HEK293 (cell line): ENCODE results near the gene ZNF287.

ENCODE experiments used
- CTCF ChIA-PET: fragments of 350-600 bp; formaldehyde crosslinking; extraction: SDS; loops from one replicate; lab custom pipeline; 2021; ENCODE audit warnings: antibody characterized with exemption; lab: Yijun Ruan, JAX
- POLR2A ChIA-PET: fragments of 300-600 bp; formaldehyde crosslinking; extraction: SDS; loops from one replicate; lab custom pipeline; 2020; ENCODE audit warnings: antibody characterized with exemption, inconsistent platforms; lab: Yijun Ruan, JAX
- H3K27ac ChIP-seq: fragments of 200-500 bp; sonication (Bioruptor generic); 2 replicates; pipeline ENCODE4 v1.5.1; 2014; ENCODE audit warnings: low read depth, low read length, control low read depth, inconsistent platforms; ENCODE audit errors: extremely low read depth
- H3K36me3 ChIP-seq, 2 experiments: fragments of 200-500 bp in 1 of 2; sonication (Bioruptor generic) in 1 of 2; 1 replicate in 1 of 2; 2 replicates in 1 of 2; pipeline ENCODE4 v1.5.1; 2014 to 2017; ENCODE audit warnings: inconsistent platforms in 2 of 2, low read length in 2 of 2; ENCODE audit not compliant: control insufficient read depth in 2 of 2, insufficient read depth in 1 of 2
- H3K4me1 ChIP-seq: fragments of 200-500 bp; sonication (Bioruptor generic); 2 replicates; pipeline ENCODE4 v1.5.1; 2014; ENCODE audit warnings: mild to moderate bottlenecking, low read length, inconsistent platforms; ENCODE audit not compliant: control insufficient read depth, insufficient read depth
- H3K4me3 ChIP-seq: 2 replicates; pipeline ENCODE4 v1.5.1; 2011; ENCODE audit warnings: low read depth, mild to moderate bottlenecking, control low read depth, low read length, moderate library complexity
- H3K9me3 ChIP-seq: fragments of 200-500 bp; sonication (Bioruptor generic); 2 replicates; pipeline ENCODE4 v1.5.1; 2014; ENCODE audit warnings: low read depth, low read length, inconsistent platforms; ENCODE audit not compliant: control insufficient read depth, insufficient read depth
- BCL11B ChIP-seq: fragments of 450-650 bp; formaldehyde crosslinking; IDR thresholded peaks from 2 replicates; pipeline ENCODE4 v1.5.1; 2016; ENCODE audit warnings: low read depth, missing biosample characterization, missing genetic modification characterization
- GLI4 ChIP-seq: fragments of 450-650 bp; formaldehyde crosslinking; IDR thresholded peaks from 2 replicates; pipeline ENCODE4 v1.5.1; 2016; ENCODE audit warnings: missing biosample characterization, missing genetic modification characterization
- HOXD13 ChIP-seq: sonication (generic); formaldehyde crosslinking; IDR thresholded peaks from 2 replicates; pipeline ENCODE4 v1.8.0; 2022; ENCODE audit warnings: missing genetic modification reagents, borderline replicate concordance
- KLF10 ChIP-seq: fragments of 450-650 bp; IDR thresholded peaks from 2 replicates; pipeline ENCODE4 v1.5.1; 2018; ENCODE audit warnings: missing biosample characterization, mild to moderate bottlenecking, missing genetic modification characterization
- KLF16 ChIP-seq: fragments of 450-650 bp; formaldehyde crosslinking; IDR thresholded peaks from 2 replicates; pipeline ENCODE4 v1.5.1; 2017; ENCODE audit warnings: missing biosample characterization, missing genetic modification characterization
- MYNN ChIP-seq: fragments of 450-650 bp; formaldehyde crosslinking; IDR thresholded peaks from 2 replicates; pipeline ENCODE4 v1.5.1; 2016; ENCODE audit warnings: missing biosample characterization, missing genetic modification characterization, borderline replicate concordance
- RBAK ChIP-seq: fragments of 450-650 bp; formaldehyde crosslinking; IDR thresholded peaks from 2 replicates; pipeline ENCODE4 v1.5.1; 2016; ENCODE audit warnings: missing biosample characterization, missing genetic modification characterization
- REPIN1 ChIP-seq: fragments of 450-650 bp; formaldehyde crosslinking; IDR thresholded peaks from 2 replicates; pipeline ENCODE4 v1.5.1; 2017; ENCODE audit warnings: missing biosample characterization, missing genetic modification characterization, low read depth
- SCRT1 ChIP-seq: fragments of 450-650 bp; formaldehyde crosslinking; IDR thresholded peaks from 2 replicates; pipeline ENCODE4 v1.5.1; 2016; ENCODE audit warnings: missing biosample characterization, missing genetic modification characterization, borderline replicate concordance
- SCRT2 ChIP-seq: fragments of 450-650 bp; formaldehyde crosslinking; IDR thresholded peaks from 2 replicates; pipeline ENCODE4 v1.5.1; 2016; ENCODE audit warnings: missing biosample characterization, missing genetic modification characterization
- SP3 ChIP-seq: fragments of 450-650 bp; formaldehyde crosslinking; IDR thresholded peaks from 2 replicates; pipeline ENCODE4 v1.5.1; 2016; ENCODE audit warnings: missing biosample characterization, missing genetic modification characterization
- ZBTB17 ChIP-seq: fragments of 450-650 bp; formaldehyde crosslinking; IDR thresholded peaks from 2 replicates; pipeline ENCODE4 v1.5.1; 2016; ENCODE audit warnings: missing biosample characterization, missing genetic modification characterization
- ZBTB26 ChIP-seq: fragments of 450-650 bp; formaldehyde crosslinking; optimal IDR thresholded peaks from 2 replicates; pipeline ENCODE3; 2016; ENCODE audit warnings: missing biosample characterization, mild to moderate bottlenecking, missing genetic modification characterization
- ZBTB48 ChIP-seq: fragments of 450-650 bp; formaldehyde crosslinking; IDR thresholded peaks from 2 replicates; pipeline ENCODE4 v1.5.1; 2016; ENCODE audit warnings: missing biosample characterization, missing genetic modification characterization
- ZBTB6 ChIP-seq: fragments of 450-650 bp; formaldehyde crosslinking; IDR thresholded peaks from 2 replicates; pipeline ENCODE4 v1.5.1; 2017; ENCODE audit warnings: missing biosample characterization, missing genetic modification characterization
- ZNF10 ChIP-seq: fragments of 450-650 bp; formaldehyde crosslinking; IDR thresholded peaks from 2 replicates; pipeline ENCODE4 v1.5.1; 2017; ENCODE audit warnings: missing biosample characterization, missing genetic modification characterization
- ZNF16 ChIP-seq: fragments of 450-650 bp; formaldehyde crosslinking; IDR thresholded peaks from 2 replicates; pipeline ENCODE4 v1.5.1; 2016; ENCODE audit warnings: low read depth, missing biosample characterization, missing genetic modification characterization
- ZNF169 ChIP-seq: fragments of 450-650 bp; formaldehyde crosslinking; IDR thresholded peaks from 2 replicates; pipeline ENCODE4 v1.5.1; 2016; ENCODE audit warnings: missing biosample characterization, missing genetic modification characterization
- ZNF354C ChIP-seq: fragments of 450-650 bp; formaldehyde crosslinking; IDR thresholded peaks from 2 replicates; pipeline ENCODE4 v1.5.1; 2016; ENCODE audit warnings: missing biosample characterization, missing genetic modification characterization, low read depth, borderline replicate concordance
- ZNF366 ChIP-seq: fragments of 450-650 bp; formaldehyde crosslinking; conservative IDR thresholded peaks from 2 replicates; pipeline ENCODE4 v1.5.1; 2016; ENCODE audit warnings: missing biosample characterization, missing genetic modification characterization
- ZNF423 ChIP-seq: fragments of 450-650 bp; formaldehyde crosslinking; IDR thresholded peaks from 2 replicates; pipeline ENCODE4 v1.5.1; 2016; ENCODE audit warnings: missing biosample characterization, missing genetic modification characterization
- ZNF548 ChIP-seq: fragments of 450-650 bp; formaldehyde crosslinking; IDR thresholded peaks from 2 replicates; pipeline ENCODE4 v1.5.1; 2016; ENCODE audit warnings: missing biosample characterization, missing genetic modification characterization
- ZNF610 ChIP-seq: fragments of 450-650 bp; formaldehyde crosslinking; IDR thresholded peaks from 2 replicates; pipeline ENCODE4 v1.5.1; 2016; ENCODE audit warnings: missing biosample characterization, missing genetic modification characterization, borderline replicate concordance
- ZNF623 ChIP-seq: fragments of 450-650 bp; formaldehyde crosslinking; IDR thresholded peaks from 2 replicates; pipeline ENCODE4 v1.5.1; 2016; ENCODE audit warnings: missing biosample characterization, missing genetic modification characterization
- ZNF660 ChIP-seq: fragments of 450-650 bp; IDR thresholded peaks from 2 replicates; pipeline ENCODE4 v1.5.1; 2018; ENCODE audit warnings: missing biosample characterization, mild to moderate bottlenecking, missing genetic modification characterization
- ZNF692 ChIP-seq: fragments of 450-650 bp; formaldehyde crosslinking; IDR thresholded peaks from 2 replicates; pipeline ENCODE4 v1.5.1; 2016; ENCODE audit warnings: missing biosample characterization, missing genetic modification characterization
- ZNF704 ChIP-seq: fragments of 450-650 bp; formaldehyde crosslinking; IDR thresholded peaks from 2 replicates; pipeline ENCODE4 v1.5.1; 2016; ENCODE audit warnings: missing biosample characterization, missing genetic modification characterization
- ZNF76 ChIP-seq: fragments of 450-650 bp; formaldehyde crosslinking; IDR thresholded peaks from 2 replicates; pipeline ENCODE4; 2016; ENCODE audit warnings: low read depth, missing biosample characterization, missing genetic modification characterization, borderline replicate concordance
- ZNF777 ChIP-seq: fragments of 450-650 bp; formaldehyde crosslinking; IDR thresholded peaks from 2 replicates; pipeline ENCODE4 v1.5.1; 2017; ENCODE audit warnings: missing biosample characterization, missing genetic modification characterization, borderline replicate concordance
- ZNF785 ChIP-seq: fragments of 450-650 bp; formaldehyde crosslinking; IDR thresholded peaks from 2 replicates; pipeline ENCODE4 v1.5.1; 2016; ENCODE audit warnings: missing biosample characterization, missing genetic modification characterization
- ZNF792 ChIP-seq: fragments of 450-650 bp; formaldehyde crosslinking; IDR thresholded peaks from 2 replicates; pipeline ENCODE4 v1.5.1; 2016; ENCODE audit warnings: missing biosample characterization, missing genetic modification characterization
- ZNF843 ChIP-seq: fragments of 450-650 bp; formaldehyde crosslinking; IDR thresholded peaks from 2 replicates; pipeline ENCODE4 v1.5.1; 2016; ENCODE audit warnings: missing biosample characterization, missing genetic modification characterization
- ZSCAN30 ChIP-seq: fragments of 450-650 bp; IDR thresholded peaks from 2 replicates; pipeline ENCODE4 v1.5.1; 2018; ENCODE audit warnings: missing biosample characterization, mild to moderate bottlenecking, missing genetic modification characterization, moderate library complexity

The ZNF287 gene

GRCh38 chr17:16568541-16569357 lies at the start of gene ZNF287:
TSS of gene ZNF287 (minus strand) at chr17:16569204. CDS start at chr17:16567731, 1,473 bp downstream.
- Histone ChIP-seq H3K27ac (no peak within 1 kb of the TSS; the same call in 1 of the 2 replicates), H3K4me1 (peaks cover 4% of the 10 kb centered on the region), H3K9me3 (no peaks in the 10 kb centered on the region), H3K36me3 (peaks cover 23 to 31% of the 10 kb centered on the region in 2 experiments), H3K4me3 (peak within 1 kb of the TSS; percentile 60)
- ChIA-PET CTCF (interaction anchor here (0.7 to 2.5 kb wide), 3 partner anchors 18 to 33 kb away, joined by 3 to 11 read pairs (median 4); no protein-coding TSS in a partner anchor), POLR2A (interaction anchor here (1.0 to 1.6 kb wide), 3 partner anchors 15 to 33 kb away, joined by 4 to 9 read pairs (median 6); no protein-coding TSS in a partner anchor)
- no peak for TF ChIP-seq ZSCAN30 (tag by site-specific recombination)
- no peak for TF ChIP-seq RBAK (tag by site-specific recombination)
- TF ChIP-seq ZNF354C (tag by site-specific recombination), result no peak
- no peak for TF ChIP-seq ZNF366
- TF ChIP-seq ZNF792 (tag by site-specific recombination), result no peak
- 0 out of 2 replicates have a peak, but pooled peaks have one; percentile 48 for TF ChIP-seq MYNN (tag by site-specific recombination)
- TF ChIP-seq ZNF548 (tag by site-specific recombination), result no peak
- no peak for TF ChIP-seq REPIN1 (tag by site-specific recombination)
- TF ChIP-seq BCL11B (tag by site-specific recombination), result no peak
- no peak for TF ChIP-seq HOXD13 (CRISPR knock-in tag)
- 0 out of 2 replicates have a peak, but pooled peaks have one; percentile 49 for TF ChIP-seq ZBTB48 (tag by site-specific recombination)
- no peak; the same call in 1 of the 2 replicates for TF ChIP-seq ZBTB17 (tag by site-specific recombination)
- 0 out of 2 replicates have a peak, but pooled peaks have one; percentile 12 for TF ChIP-seq SCRT1 (tag by site-specific recombination)
- no peak for TF ChIP-seq ZNF623 (tag by site-specific recombination)
- peak; percentile 64 for TF ChIP-seq ZNF692 (tag by site-specific recombination)
- peak; percentile 61; the same call in 1 of the 2 replicates for TF ChIP-seq ZNF169 (tag by site-specific recombination)
- TF ChIP-seq GLI4 (tag by site-specific recombination), result 0 out of 2 replicates have a peak, but pooled peaks have one; percentile 48
- TF ChIP-seq ZNF843 (tag by site-specific recombination), result 0 out of 2 replicates have a peak, but pooled peaks have one; percentile 30
- peak; percentile 64 for TF ChIP-seq SCRT2 (tag by site-specific recombination)
- no peak for TF ChIP-seq ZNF16
- TF ChIP-seq SP3 (tag by site-specific recombination), result peak; percentile 11; the same call in 1 of the 2 replicates
- peak; percentile 68; the same call in 1 of the 2 replicates for TF ChIP-seq ZNF610 (tag by site-specific recombination)
- TF ChIP-seq ZNF785 (tag by site-specific recombination), result 0 out of 2 replicates have a peak, but pooled peaks have one; percentile 40
- TF ChIP-seq ZNF423, result no peak
- TF ChIP-seq ZNF10 (tag by site-specific recombination), result peak; percentile 78
- no peak for TF ChIP-seq KLF10 (tag by site-specific recombination)
- TF ChIP-seq ZNF76, result peak; percentile 46; the same call in 1 of the 2 replicates
- TF ChIP-seq ZNF704 (tag by site-specific recombination), result no peak
- no peak for TF ChIP-seq ZBTB6 (tag by site-specific recombination)
- peak; percentile 31; the same call in 1 of the 2 replicates for TF ChIP-seq ZNF777 (tag by site-specific recombination)
- peak; percentile 71 for TF ChIP-seq KLF16 (tag by site-specific recombination)
- peak; percentile 89 for TF ChIP-seq ZBTB26 (tag by site-specific recombination)
- TF ChIP-seq ZNF660, result no peak
